HG03432 (cell line): Measurements from ENCODE around the gene AKNA.

Source experiments
- ATAC-seq: cut with Tn5 transposase; IDR thresholded peaks from one replicate; pipeline ENCODE4 v1.9.1; 2021; ENCODE audit warnings: mild to moderate bottlenecking, moderate library complexity; ENCODE audit not compliant: unreplicated experiment

The AKNA gene

GRCh38 chr9:114311571-114312512 lies 75.9 kb downstream of the AKNA start:
- ATAC-seq = no peak

- no peak for ATAC-seq
These were observed 77.0 kb downstream of the AKNA start for GRCh38 chr9:114310471-114311450.

GRCh38 chr9:114309096-114309495 lies 78.7 kb downstream of the AKNA start:
- ATAC-seq = no peak

DNA sequence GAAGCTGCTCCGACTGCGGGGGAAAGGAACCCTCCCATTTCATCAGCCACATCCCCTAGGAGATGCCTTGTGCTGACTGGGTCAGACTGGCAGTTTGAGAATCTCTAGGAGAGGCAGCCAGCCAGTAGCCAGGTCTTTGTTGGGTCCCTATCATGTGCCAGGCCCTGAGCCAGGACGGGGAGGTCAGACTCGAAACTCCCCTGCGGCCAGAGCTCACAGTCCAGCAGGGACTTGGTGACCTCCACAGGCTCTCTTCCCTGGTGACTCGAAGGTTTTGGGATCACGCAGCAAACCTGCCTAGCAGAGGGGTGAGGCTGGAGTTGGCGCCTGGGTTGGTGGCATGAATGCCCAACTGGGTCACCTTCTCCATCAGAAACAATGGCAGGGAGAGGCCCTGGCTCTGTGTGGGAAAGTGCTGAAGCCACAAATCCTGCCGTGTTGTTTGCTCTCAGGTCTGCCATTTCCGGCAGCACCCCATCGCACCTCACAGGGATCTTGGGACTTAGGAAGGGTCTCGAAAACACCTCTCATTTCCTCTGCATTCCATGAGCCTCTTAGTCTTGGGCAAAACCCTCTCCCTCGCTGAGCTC lies 79.3 kb downstream of the AKNA start:
- ATAC-seq = no peak

DNA sequence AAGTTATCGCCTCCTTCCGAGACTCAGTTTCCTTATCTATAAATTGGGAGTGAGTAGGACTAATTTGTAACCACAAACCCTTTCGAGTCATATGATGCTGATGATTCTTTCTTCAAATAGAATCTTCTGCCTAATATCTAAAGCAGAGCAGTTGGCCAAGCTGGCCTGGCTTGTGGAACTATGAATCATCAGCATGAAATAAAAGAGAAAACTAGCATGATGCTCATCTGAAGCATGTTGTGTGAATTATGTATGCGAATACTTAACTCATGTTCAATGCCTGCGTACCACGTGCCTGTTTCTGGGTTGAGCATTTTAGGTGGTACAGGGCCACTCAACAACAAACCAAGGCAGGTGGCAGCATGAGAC lies 79.9 kb downstream of the AKNA start:
- ATAC-seq = no peak

DNA sequence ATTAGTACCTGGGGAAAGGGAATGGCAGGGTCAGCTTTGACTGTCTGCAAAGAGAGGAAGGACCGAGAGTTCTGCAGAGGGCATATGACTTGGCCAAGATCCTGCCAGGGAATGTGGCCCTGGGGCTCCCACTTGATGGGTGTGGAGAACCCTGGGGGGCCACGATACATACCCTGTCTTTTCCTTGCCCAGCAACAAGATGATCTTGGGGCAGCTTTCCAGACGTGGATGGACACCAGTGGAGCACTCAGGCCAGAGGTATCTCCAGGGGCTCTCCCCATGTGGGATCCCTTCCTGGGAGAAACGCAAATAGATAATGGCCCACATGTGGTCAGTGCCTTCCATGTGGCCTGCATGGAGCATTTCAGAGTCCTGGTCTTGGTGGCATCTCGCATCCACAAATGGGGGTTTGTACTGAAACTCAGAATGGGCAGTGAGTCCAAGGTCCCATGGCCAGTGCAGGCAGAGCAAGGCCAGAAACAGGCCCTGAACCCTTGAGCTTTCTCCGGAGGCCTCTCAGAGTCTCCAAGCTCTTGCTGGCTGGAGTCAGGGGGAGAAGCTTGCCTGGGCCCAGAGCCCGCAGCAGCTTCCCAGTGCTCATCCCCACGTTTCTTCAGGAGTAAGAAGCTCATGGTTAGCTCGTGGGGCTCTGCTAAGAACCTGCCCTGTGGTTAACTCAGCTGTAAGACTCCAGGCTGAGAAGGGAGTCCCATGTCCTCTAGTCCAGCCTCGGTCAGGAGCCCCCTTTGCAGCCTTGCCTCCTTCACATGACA lies 83.2 kb downstream of the AKNA start:
- no peak for ATAC-seq

DNA sequence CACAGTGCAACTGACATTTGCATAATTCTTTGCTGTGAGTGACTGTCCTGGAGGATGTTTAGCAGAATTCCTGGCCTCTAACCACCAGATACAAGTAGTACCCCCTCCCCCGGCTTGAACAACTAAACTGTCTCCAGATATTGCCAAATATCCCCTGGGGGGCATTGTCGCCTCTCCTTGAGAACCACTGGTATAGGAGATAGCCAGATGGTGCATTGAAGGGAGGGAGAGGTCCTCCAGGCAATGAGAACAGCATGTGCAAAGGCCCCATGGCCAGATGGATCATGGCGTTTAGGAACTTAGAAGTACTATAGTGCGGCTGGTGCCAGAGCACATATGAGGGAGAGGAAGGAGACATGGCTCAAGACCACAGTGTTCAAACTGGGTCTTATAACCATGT lies 83.8 kb downstream of the AKNA start:
- no peak for ATAC-seq

- no peak for ATAC-seq
These were observed 84.2 kb downstream of the AKNA start for GRCh38 chr9:114303571-114303970.

GRCh38 chr9:114302727-114303126 lies 85.1 kb downstream of the AKNA start:
- no peak for ATAC-seq

- no peak for ATAC-seq
These were observed 85.8 kb downstream of the AKNA start for GRCh38 chr9:114301798-114302565.

DNA sequence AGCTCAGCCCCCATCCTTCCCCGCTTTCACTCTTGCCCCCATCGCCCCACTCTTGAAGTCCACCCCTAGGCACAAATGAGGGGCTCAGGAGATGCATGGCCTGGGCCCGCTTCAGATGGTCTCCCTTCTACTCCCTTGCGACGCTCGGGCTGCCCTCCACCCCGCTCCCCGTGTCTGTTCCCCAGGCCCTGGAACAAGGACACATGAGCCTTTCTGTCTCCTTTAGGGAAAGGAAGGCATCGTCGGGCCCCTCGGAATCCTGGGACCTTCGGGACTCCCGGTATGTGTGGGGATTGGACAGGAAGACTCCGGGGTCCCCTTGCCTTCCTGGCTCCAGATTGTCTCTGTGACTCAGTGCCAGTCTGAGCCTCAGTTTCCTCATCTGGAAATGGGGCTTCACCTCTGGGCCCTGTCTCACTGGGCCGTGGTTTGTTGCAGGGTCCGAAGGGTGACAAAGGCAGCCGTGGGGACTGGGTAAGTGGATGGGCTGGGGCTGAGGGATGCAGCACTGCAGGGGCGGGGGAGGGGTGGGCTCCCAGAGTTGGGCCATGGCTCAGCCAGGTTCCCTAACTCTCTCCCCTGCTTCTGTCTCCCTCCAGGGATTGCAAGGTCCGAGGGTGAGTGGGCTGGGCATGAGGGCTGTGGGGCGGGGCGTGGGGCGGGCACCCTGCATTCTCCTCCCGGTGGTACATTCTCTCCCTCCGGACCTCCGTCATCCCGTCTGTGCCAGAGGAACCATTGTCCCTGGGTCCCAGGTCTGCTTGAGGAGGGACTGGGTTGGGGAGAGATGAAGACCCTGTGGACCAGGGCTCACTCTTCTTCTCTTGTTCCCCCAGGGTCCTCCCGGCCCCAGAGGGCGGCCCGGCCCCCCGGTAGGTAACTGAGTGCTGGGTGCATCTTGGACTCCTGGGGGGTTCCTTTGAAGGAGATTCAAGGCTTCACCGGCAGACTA lies 86.7 kb downstream of the AKNA start:
- ATAC-seq = no peak

- no peak for ATAC-seq
These were observed 87.5 kb downstream of the AKNA start for GRCh38 chr9:114300153-114300845.

- ATAC-seq = no peak
These were observed 88.3 kb downstream of the AKNA start for GRCh38 chr9:114299286-114300152.

GRCh38 chr9:114296338-114296737 lies 91.4 kb downstream of the AKNA start:
- no peak for ATAC-seq

DNA sequence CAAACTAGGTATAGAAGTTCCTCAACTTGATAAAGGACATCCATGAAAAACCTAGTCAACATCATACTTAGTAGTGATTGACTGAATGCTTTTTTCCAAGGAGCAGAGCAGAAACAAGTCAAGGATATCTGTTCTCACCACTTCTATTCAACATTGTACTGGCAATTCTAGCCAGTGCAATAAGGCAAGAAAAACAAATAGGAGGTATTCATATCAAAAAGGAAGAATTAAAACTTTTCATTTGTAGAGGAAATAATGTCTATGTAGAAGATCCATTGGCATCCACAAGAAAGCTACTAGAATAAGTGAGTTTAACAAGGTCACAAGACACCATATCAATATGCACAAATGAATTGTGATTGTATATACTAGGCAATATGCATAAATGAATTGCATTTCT lies 93.1 kb downstream of the AKNA start:
- ATAC-seq = no peak

DNA sequence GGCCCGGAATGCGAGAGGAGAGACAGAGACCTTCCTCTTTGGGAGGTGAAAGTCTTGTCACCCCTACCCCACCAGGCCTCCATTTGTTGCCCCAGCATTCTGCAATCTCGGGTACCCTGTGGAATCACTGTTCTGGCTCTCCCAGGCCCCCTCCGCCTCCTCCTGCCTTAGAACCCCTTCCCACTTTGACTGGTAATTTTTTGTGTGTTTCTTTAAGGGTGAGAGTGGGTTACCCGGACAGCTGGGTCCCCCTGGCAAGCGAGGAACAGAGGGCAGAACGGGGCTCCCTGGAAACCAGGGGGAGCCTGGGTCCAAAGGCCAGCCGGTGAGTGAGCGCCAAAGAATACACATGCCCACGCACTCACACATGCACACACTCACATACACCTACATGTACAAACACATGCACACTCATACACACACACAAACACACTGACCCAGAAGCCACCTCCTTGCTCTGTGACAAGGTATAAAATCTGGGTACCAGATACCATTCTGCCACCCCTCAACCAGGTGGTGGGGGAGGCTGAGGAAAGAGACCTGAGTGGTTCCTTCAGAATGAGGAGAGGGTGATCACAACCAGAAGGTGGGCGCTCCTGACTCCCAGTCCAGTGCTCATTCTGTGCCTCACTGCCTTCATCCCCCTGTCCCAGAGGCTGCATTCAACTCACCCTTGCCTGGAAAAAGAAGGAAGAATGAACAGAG lies 95.7 kb downstream of the AKNA start:
- no peak for ATAC-seq
